ENCODE results near the gene RAB44.
A peak's percentile ranks its signal among the peaks of the same experiment; 100 is the strongest.

Gene RAB44

DNA sequence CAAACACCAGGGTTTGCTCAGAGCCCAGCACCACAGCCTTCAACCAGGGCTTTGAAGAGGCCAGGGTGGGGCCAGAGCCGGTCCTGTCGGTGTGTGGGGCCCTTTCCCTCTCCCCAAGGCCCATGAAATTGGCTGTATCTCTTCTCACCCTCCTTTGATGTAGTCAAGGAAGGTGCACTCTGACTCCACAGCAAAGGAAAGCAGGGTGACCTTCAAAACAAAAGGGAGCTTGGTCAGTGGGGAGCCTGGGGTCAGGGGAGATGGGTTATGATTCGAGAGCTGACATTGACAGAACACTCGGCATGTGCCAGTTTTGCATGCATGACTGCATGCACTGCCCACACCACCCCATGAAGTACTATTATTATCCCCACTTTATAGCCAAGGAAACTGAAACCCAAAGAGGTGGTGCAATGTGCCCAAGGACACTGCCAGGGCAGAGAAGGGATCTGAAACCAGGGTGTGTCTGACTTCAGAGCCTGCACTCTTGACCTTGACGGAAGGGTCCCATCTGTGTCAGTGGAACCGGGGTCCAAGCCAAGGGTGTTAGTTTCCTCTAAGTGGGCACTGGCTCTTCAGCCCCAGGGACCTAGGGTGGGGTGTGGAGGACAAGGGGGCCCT lies 55.4 kb downstream of the RAB44 start:
- DNase-seq (ENCODE audit: low read depth), result peak; percentile 39
- TF ChIP-seq, protein P1, sequence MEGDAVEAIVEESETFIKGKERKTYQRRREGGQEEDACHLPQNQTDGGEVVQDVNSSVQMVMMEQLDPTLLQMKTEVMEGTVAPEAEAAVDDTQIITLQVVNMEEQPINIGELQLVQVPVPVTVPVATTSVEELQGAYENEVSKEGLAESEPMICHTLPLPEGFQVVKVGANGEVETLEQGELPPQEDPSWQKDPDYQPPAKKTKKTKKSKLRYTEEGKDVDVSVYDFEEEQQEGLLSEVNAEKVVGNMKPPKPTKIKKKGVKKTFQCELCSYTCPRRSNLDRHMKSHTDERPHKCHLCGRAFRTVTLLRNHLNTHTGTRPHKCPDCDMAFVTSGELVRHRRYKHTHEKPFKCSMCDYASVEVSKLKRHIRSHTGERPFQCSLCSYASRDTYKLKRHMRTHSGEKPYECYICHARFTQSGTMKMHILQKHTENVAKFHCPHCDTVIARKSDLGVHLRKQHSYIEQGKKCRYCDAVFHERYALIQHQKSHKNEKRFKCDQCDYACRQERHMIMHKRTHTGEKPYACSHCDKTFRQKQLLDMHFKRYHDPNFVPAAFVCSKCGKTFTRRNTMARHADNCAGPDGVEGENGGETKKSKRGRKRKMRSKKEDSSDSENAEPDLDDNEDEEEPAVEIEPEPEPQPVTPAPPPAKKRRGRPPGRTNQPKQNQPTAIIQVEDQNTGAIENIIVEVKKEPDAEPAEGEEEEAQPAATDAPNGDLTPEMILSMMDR (IDR thresholded peaks at IDR 0.05; ENCODE audit: low read depth, low read length), result no peak
- no peak for TF ChIP-seq MYC (IDR thresholded peaks at IDR 0.05; ENCODE audit: low read depth, low read length)
- TF ChIP-seq, protein P2, sequence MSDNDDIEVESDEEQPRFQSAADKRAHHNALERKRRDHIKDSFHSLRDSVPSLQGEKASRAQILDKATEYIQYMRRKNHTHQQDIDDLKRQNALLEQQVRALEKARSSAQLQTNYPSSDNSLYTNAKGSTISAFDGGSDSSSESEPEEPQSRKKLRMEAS (IDR thresholded peaks at IDR 0.05; ENCODE audit: low read depth, low read length), result no peak
- no peak for TF ChIP-seq POLR2A (IDR thresholded peaks at IDR 0.05; ENCODE audit: extremely low read depth, insufficient read length)
- no peak overlapping the region for H3K4me3 ChIP-seq (ENCODE audit: low read depth, low read length)

DNA sequence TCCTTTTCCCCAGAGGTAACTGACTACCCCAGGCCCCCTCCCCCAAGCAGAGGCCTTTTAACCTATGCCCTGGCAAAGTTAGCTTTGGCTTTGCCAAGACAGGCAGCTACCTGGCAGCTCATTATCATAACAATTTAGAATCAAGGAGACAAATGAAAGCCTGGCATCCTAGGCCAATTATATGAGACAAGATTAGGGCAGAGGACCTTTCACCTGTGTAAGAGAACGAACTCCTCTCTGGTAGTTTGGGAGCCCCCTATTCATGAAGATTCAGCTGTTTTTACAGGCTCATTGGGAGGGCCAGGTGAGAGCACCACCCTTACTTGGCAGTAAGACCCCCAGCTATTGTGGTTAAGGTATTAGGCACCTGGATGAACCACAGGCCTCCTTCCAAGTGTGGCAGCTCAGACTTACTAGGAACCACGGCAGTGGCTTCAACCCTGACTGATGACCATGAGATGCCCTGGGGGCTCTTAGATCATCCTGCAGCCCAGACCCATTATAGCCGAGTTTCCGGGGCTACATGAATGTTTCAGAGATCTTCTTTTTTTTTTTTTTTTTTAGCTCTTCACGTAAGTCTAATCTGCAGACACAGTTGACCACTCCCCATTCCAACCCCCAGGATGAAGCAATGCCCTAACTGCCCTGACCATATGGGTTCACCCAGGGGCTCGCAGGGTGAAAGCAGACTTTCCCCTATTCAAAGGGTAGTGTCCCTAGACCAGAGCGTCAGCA lies 56.2 kb downstream of the RAB44 start:
- DNase-seq (ENCODE audit: low read depth), result peak; percentile 75

DNA sequence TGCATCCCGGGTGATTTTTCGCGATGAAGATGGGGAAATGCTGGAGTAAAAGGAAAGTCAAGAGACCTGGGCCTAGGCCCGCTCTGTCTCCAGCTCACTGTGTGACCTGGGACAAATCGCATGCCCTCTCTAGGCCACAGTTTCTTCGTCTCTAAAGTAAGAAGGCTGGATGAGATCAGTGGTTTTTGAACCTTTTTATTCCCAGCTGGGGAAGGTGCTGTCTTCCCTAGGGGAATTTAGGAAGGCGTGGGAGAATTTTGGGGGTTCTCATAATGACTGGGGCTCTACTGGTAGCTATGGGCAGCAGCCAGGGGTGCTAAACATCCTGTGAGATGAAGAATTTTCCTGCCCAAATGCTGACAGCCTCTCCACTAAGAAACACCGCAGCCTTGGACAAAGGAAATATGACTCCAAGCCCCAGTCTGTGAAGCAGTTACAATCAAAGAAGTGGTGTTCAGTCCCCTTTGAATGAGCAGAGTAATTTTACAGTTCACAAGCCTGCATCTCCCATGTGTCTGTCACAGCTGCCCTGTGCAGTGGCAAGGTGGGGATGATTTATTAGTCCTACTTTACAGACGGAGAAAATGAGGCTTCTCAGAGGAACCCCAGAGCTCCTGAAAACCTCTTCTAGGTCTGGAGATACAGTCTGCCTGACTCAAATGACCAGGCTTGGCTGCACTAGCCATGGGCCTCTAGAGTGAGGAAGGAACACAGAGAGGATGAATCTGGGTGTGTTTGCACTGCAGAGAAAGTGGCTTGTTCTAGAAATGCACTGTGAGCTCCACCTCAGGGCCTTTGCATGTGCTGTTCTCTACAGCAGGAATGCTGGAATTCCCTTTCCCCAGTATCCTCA lies 57.2 kb downstream of the RAB44 start:
- no peak overlapping the region for H3K4me3 ChIP-seq (ENCODE audit: low read depth, low read length)
- no peak for DNase-seq (ENCODE audit: low read depth)
- TF ChIP-seq MYC (IDR thresholded peaks at IDR 0.05; ENCODE audit: low read depth, low read length) (no peak), POLR2A (IDR thresholded peaks at IDR 0.05; ENCODE audit: extremely low read depth, insufficient read length) (no peak)
- TF ChIP-seq, protein P2 (IDR thresholded peaks at IDR 0.05; ENCODE audit: low read depth, low read length), result no peak
- TF ChIP-seq, protein P1 (IDR thresholded peaks at IDR 0.05; ENCODE audit: low read depth, low read length), result no peak

More for the DNA sequence above, 56.2 kb downstream of the RAB44 start:
- H3K4me3 ChIP-seq (ENCODE audit: low read depth, low read length), result no peak overlapping the region
- TF ChIP-seq POLR2A (IDR thresholded peaks at IDR 0.05; ENCODE audit: extremely low read depth, insufficient read length), result no peak

DNA sequence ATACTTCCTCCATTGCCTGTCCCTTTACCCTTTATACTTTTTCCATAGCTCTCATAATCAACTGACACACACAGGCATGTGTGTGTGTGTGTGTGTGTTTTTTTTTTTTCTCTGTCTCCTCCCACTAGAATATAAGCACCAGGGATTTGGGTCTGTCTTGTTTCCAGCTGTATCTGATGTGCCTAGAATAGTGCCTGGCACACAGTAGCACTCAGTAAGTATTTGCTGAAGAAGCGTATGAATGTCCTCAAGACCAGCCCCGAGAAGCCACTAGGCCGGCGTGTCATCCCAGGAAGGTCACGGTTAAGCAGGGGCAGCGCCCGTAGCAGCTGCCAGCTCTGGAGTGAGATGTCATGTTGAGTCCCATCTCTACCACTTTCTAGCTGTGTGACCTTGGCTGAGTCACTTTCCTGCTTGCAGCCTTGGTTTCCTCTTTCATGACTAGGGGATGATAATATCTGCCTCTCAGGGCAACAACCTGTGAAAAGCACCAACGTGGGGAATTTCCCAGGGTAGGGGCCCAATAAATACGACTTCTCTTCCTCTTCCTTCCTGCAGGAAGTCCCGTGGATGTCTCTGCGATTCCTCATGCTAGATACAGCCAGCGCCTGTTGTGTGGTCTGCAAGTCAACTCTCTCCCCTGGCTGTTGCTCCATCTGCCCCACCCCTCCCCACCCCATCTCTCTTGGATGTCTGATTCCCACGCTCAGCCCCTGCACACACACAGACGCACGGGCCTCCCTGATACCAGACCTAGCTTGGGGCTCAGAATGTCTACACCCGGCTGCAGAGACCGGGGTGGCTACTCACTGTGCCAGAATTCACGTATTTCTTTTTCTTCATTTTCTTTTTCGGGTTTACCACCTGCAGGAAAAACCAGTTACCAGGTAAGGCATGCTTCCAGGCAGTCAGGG lies 58.1 kb downstream of the RAB44 start:
- no peak overlapping the region for H3K4me3 ChIP-seq (ENCODE audit: low read depth, low read length)
- TF ChIP-seq, protein P2 (IDR thresholded peaks at IDR 0.05; ENCODE audit: low read depth, low read length), result no peak
- TF ChIP-seq, protein P1 (IDR thresholded peaks at IDR 0.05; ENCODE audit: low read depth, low read length), result no peak
- no peak for TF ChIP-seq POLR2A (IDR thresholded peaks at IDR 0.05; ENCODE audit: extremely low read depth, insufficient read length)
- no peak for TF ChIP-seq MYC (IDR thresholded peaks at IDR 0.05; ENCODE audit: low read depth, low read length)
- DNase-seq (ENCODE audit: low read depth), result peak; percentile 87

DNA sequence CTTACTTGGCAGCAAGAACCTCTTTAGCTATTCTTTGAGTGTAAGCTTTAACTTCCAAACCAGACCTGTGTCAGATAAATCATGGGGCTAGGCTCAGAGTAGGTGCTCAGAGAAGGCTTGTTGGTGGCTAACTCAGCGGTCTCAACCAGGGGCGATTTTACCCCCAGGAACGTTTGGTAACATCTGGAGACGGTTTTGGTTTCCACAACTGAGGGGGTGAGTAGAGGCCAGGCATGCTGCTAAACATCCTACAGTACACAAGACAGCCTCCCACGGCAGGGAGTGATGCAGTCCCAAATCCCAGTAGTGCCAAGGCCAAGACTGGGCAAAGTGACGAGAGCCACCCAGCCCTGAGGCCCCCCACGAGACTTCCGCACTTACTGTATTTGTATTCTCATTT lies 59.2 kb downstream of the RAB44 start:
- H3K4me3 ChIP-seq (ENCODE audit: low read depth, low read length), result no peak overlapping the region
- DNase-seq (ENCODE audit: low read depth), result no peak
- TF ChIP-seq MYC (IDR thresholded peaks at IDR 0.05; ENCODE audit: low read depth, low read length) (no peak), POLR2A (IDR thresholded peaks at IDR 0.05; ENCODE audit: extremely low read depth, insufficient read length) (no peak)
- TF ChIP-seq, protein P2 (IDR thresholded peaks at IDR 0.05; ENCODE audit: low read depth, low read length), result no peak
- TF ChIP-seq, protein P1 (IDR thresholded peaks at IDR 0.05; ENCODE audit: low read depth, low read length), result no peak
